ENCODE data around the gene SRY.

GRCh38 chrY:2835230-2835629 is 47.7 kb upstream of the SRY start:
- TF ChIP-seq POLR2A (IDR thresholded peaks at IDR 0.05) (no peak), CTCF (IDR thresholded peaks at IDR 0.05) (no peak)

Data from prostate gland (tissue), 2 donors.